ENCODE results near the gene NFAM1.

- TF ChIP-seq CBX3 (IDR thresholded peaks at IDR 0.05; ENCODE audit: low read depth) = no peak
- TF ChIP-seq POLR2A (IDR thresholded peaks at IDR 0.05; ENCODE audit: borderline replicate concordance, extremely low read depth, insufficient read depth, insufficient read length) = no peak
- no peak for TF ChIP-seq CEBPB (IDR thresholded peaks at IDR 0.05; ENCODE audit: low read depth)
- no peak for TF ChIP-seq CTCF (IDR thresholded peaks at IDR 0.05 in 2 of 3, conservative IDR thresholded peaks at IDR 0.05 in 1 of 3; ENCODE audit: borderline replicate concordance in 1 of 3, insufficient read depth in 1 of 3, low read depth in 2 of 3, low read length in 2 of 3)
- no peak for TF ChIP-seq MAX (IDR thresholded peaks at IDR 0.05)
- TF ChIP-seq EZH2 (IDR thresholded peaks at IDR 0.05) = no peak
- TF ChIP-seq JUND (IDR thresholded peaks at IDR 0.05) = no peak
- TF ChIP-seq SIN3A (IDR thresholded peaks at IDR 0.05; ENCODE audit: low read depth) = no peak
- no peak for TF ChIP-seq EGR1 (IDR thresholded peaks at IDR 0.05; ENCODE audit: low read depth)
- no peak for TF ChIP-seq YY1 (IDR thresholded peaks at IDR 0.05; ENCODE audit: extremely low read depth, insufficient replicate concordance, low read depth, low read length)
- TF ChIP-seq ZNF274 (IDR thresholded peaks at IDR 0.05; ENCODE audit: low read depth, low read length) = no peak
- no peak for TF ChIP-seq POLR2AphosphoS5 (IDR thresholded peaks at IDR 0.05; ENCODE audit: low read depth, low read length)
Observed at GRCh38 chr22:42431401-42432019, 693 bp downstream of the NFAM1 start.
